Measurements from ENCODE around the gene GALP. TPM values are rescaled to one million over a fixed set of nuclear protein-coding genes. Genes with fewer than 3 reads are reported as not detected.

The GALP gene
- total RNA-seq, 1 donor from 2014 or later: not detected

DNA sequence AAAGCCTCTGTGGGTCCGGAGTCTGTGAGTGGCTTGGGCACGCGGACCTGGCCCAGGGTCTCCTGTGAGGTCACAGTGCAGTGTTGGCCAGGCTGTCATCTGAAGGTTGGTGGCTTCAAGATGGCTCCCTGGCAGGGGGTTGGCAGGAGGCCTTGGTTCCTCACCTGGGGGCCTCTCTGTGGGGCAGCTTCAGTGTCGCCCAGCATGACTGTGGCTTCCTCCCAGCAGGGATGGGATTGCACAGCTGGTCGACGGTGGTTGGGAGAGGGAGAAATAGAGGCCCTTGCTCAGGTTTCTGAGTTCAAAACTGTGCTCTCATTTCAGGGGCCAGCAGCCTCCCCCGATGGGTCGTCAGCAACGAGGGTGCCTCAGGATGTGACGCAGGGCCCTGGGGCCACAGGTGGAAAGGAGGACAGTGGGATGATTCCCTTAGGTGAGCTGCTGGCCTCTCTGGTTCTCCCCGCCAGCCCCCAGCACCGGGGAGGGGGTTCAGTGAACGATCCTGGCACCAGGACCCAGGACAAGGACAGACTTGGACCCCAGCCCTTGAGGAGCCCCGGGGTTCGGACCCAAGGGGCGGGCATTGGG is 17.5 kb upstream of the GALP start:
- no peak for DNase-seq (ENCODE audit: low read depth)
- Mint-ChIP-seq H3K27ac (ENCODE audit: unreplicated experiment) (no peak overlapping the region), H3K9me3 (ENCODE audit: unreplicated experiment) (no peaks in the 10 kb centered on the region), H3K36me3 (ENCODE audit: low read depth, unreplicated experiment) (peaks cover 26% of the 10 kb centered on the region), H3K4me1 (ENCODE audit: low read depth, unreplicated experiment) (peaks cover 12% of the 10 kb centered on the region), H3K4me3 (ENCODE audit: unreplicated experiment) (no peak overlapping the region), H3K27me3 (ENCODE audit: low read depth, unreplicated experiment) (no peaks in the 10 kb centered on the region)
- peaks cover 14% of the 10 kb centered on the region for H4K20me1 ChIP-seq (ENCODE audit: insufficient read depth, low read length)
- H3K9me3 ChIP-seq (ENCODE audit: insufficient read depth, low read depth, low read length): peaks cover 3% of the 10 kb centered on the region
- H3K79me2 ChIP-seq (ENCODE audit: insufficient read depth, low read length): no peaks in the 10 kb centered on the region
- H2AFZ ChIP-seq (ENCODE audit: low read depth, low read length): no peak overlapping the region
- H3K9ac ChIP-seq (ENCODE audit: low read length): no peak overlapping the region
- H3K27me3 ChIP-seq (ENCODE audit: insufficient read depth, low read length): no peaks in the 10 kb centered on the region
- H3K4me1 ChIP-seq (ENCODE audit: insufficient read depth, low read length): no peaks in the 10 kb centered on the region
- H3K36me3 ChIP-seq (ENCODE audit: insufficient read depth, low read length): no peaks in the 10 kb centered on the region
- no peak overlapping the region for H3K4me2 ChIP-seq (ENCODE audit: low read length)
- H3K4me3 ChIP-seq (ENCODE audit: insufficient read depth, low read depth, low read length): no peak overlapping the region
- FAIRE-seq: no peak
- H3K27ac ChIP-seq (ENCODE audit: low read depth, low read length): no peak overlapping the region
- no peak for TF ChIP-seq CTCF (IDR thresholded peaks at IDR 0.05; ENCODE audit: insufficient read depth, low read depth, low read length)
- no peak for TF ChIP-seq EZH2 (IDR thresholded peaks at IDR 0.05; ENCODE audit: insufficient read depth, low read length)

DNA sequence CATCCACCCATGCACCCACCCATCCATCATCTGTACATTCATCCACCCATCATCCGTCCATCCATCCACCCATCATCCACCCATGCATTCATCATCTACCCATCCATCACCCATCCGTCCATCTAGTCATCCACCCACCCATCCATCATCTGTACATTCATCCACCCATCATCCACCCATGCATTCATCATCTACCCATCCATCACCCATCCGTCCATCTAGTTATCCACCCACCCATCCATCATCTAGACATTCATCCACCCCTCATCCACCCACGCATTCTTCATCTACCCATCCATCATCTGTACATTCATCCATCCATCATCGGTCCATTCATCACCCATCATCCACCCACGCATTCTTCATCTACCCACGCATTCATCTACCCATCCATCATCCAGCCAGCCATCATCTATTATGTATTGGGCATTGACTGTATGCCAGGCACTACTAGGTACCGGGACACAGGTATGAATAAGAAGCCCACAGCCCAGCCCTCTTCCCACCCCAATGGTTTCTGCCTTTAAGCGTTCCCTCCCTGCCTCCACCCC is 16.7 kb upstream of the GALP start:
- H3K9me3 ChIP-seq (ENCODE audit: insufficient read depth, low read depth, low read length): peaks cover 3% of the 10 kb centered on the region
- peaks cover 8% of the 10 kb centered on the region for H3K4me1 Mint-ChIP-seq (ENCODE audit: low read depth, unreplicated experiment)
- no peak overlapping the region for H3K27ac ChIP-seq (ENCODE audit: low read depth, low read length)
- H3K36me3 Mint-ChIP-seq (ENCODE audit: low read depth, unreplicated experiment): peaks cover 26% of the 10 kb centered on the region
- no peaks in the 10 kb centered on the region for H3K27me3 Mint-ChIP-seq (ENCODE audit: low read depth, unreplicated experiment)
- H3K79me2 ChIP-seq (ENCODE audit: insufficient read depth, low read length): no peaks in the 10 kb centered on the region
- no peaks in the 10 kb centered on the region for H3K27me3 ChIP-seq (ENCODE audit: insufficient read depth, low read length)
- H4K20me1 ChIP-seq (ENCODE audit: insufficient read depth, low read length): peaks cover 6% of the 10 kb centered on the region
- no peaks in the 10 kb centered on the region for H3K4me1 ChIP-seq (ENCODE audit: insufficient read depth, low read length)
- H3K4me3 Mint-ChIP-seq (ENCODE audit: unreplicated experiment): no peak overlapping the region
- no peak overlapping the region for H3K27ac Mint-ChIP-seq (ENCODE audit: unreplicated experiment)
- no peak overlapping the region for H2AFZ ChIP-seq (ENCODE audit: low read depth, low read length)
- FAIRE-seq (no peak), DNase-seq (ENCODE audit: low read depth) (no peak)
- no peak overlapping the region for H3K4me2 ChIP-seq (ENCODE audit: low read length)
- H3K36me3 ChIP-seq (ENCODE audit: insufficient read depth, low read length): no peaks in the 10 kb centered on the region
- H3K9me3 Mint-ChIP-seq (ENCODE audit: unreplicated experiment): no peaks in the 10 kb centered on the region
- H3K9ac ChIP-seq (ENCODE audit: low read length): no peak overlapping the region
- no peak overlapping the region for H3K4me3 ChIP-seq (ENCODE audit: insufficient read depth, low read depth, low read length)
- TF ChIP-seq CTCF (IDR thresholded peaks at IDR 0.05; ENCODE audit: insufficient read depth, low read depth, low read length): no peak

GRCh38 chr19:56159622-56160271 is 16.1 kb upstream of the GALP start:
- Mint-ChIP-seq H3K36me3 (ENCODE audit: low read depth, unreplicated experiment) (peaks cover 26% of the 10 kb centered on the region), H3K4me1 (ENCODE audit: low read depth, unreplicated experiment) (peaks cover 8% of the 10 kb centered on the region), H3K4me3 (ENCODE audit: unreplicated experiment) (no peak overlapping the region), H3K27ac (ENCODE audit: unreplicated experiment) (no peak overlapping the region), H3K9me3 (ENCODE audit: unreplicated experiment) (no peaks in the 10 kb centered on the region), H3K27me3 (ENCODE audit: low read depth, unreplicated experiment) (no peaks in the 10 kb centered on the region)
- H3K27ac ChIP-seq (ENCODE audit: low read depth, low read length): no peak overlapping the region
- DNase-seq (ENCODE audit: low read depth) (no peak), FAIRE-seq (no peak)
- no peaks in the 10 kb centered on the region for H3K27me3 ChIP-seq (ENCODE audit: insufficient read depth, low read length)
- H3K4me2 ChIP-seq (ENCODE audit: low read length): no peak overlapping the region
- no peak overlapping the region for H3K9ac ChIP-seq (ENCODE audit: low read length)
- H3K9me3 ChIP-seq (ENCODE audit: insufficient read depth, low read depth, low read length): peaks cover 3% of the 10 kb centered on the region
- TF ChIP-seq CTCF (IDR thresholded peaks at IDR 0.05; ENCODE audit: insufficient read depth, low read depth, low read length): no peak
- no peak for TF ChIP-seq EZH2 (IDR thresholded peaks at IDR 0.05; ENCODE audit: insufficient read depth, low read length)
- peaks cover 3% of the 10 kb centered on the region for H4K20me1 ChIP-seq (ENCODE audit: insufficient read depth, low read length)
- no peaks in the 10 kb centered on the region for H3K4me1 ChIP-seq (ENCODE audit: insufficient read depth, low read length)
- H3K4me3 ChIP-seq (ENCODE audit: insufficient read depth, low read depth, low read length): no peak overlapping the region
- no peaks in the 10 kb centered on the region for H3K79me2 ChIP-seq (ENCODE audit: insufficient read depth, low read length)
- no peak overlapping the region for H2AFZ ChIP-seq (ENCODE audit: low read depth, low read length)
- no peaks in the 10 kb centered on the region for H3K36me3 ChIP-seq (ENCODE audit: insufficient read depth, low read length)
